DND-41 (cell line): ENCODE measurements around the gene NAA60.

Experiments used
- EZH2 ChIP-seq: IDR thresholded peaks from 3 replicates; pipeline ENCODE4 v1.6.1; 2012; ENCODE audit warnings: borderline replicate concordance, low read depth, mild to moderate bottlenecking, moderate library complexity, low read length, inconsistent platforms; ENCODE audit not compliant: severe bottlenecking
- TF ChIP-seq, protein P1 (sequence below): IDR thresholded peaks from 2 replicates; pipeline ENCODE4 v1.5.1; 2012; ENCODE audit warnings: borderline replicate concordance, low read length, moderate library complexity, mild to moderate bottlenecking; ENCODE audit not compliant: poor library complexity, severe bottlenecking; ENCODE audit errors: extremely low read depth

- no peak for TF ChIP-seq EZH2
- TF ChIP-seq, protein P1, sequence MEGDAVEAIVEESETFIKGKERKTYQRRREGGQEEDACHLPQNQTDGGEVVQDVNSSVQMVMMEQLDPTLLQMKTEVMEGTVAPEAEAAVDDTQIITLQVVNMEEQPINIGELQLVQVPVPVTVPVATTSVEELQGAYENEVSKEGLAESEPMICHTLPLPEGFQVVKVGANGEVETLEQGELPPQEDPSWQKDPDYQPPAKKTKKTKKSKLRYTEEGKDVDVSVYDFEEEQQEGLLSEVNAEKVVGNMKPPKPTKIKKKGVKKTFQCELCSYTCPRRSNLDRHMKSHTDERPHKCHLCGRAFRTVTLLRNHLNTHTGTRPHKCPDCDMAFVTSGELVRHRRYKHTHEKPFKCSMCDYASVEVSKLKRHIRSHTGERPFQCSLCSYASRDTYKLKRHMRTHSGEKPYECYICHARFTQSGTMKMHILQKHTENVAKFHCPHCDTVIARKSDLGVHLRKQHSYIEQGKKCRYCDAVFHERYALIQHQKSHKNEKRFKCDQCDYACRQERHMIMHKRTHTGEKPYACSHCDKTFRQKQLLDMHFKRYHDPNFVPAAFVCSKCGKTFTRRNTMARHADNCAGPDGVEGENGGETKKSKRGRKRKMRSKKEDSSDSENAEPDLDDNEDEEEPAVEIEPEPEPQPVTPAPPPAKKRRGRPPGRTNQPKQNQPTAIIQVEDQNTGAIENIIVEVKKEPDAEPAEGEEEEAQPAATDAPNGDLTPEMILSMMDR, result no peak
Measured at GRCh38 chr16:3465301-3465700, 21.8 kb downstream of the NAA60 start.
